ENCODE results near the gene RAP1GAP2.

DNA sequence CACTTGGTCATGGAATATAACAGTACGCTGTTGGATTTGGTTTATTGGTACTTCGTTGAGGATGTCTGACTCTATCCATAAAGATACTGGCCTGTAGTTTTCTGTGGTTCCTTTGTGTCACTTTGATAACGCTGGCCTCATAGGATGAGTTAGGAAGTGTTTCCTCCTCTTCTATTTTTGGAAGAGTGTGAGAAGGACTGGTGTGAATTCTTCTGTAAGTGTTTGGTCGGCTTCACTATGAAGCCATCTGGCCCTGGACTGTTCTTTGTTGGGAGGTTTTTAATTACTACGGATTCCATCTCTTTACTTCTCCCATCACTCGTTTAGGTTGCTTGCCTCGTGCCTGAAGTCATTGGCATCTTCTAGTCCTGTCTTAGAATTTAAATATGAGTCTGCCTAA, 149.9 kb downstream of the RAP1GAP2 start:
- TF ChIP-seq CTCF (IDR thresholded peaks at IDR 0.05) (no peak), POLR2A (IDR thresholded peaks at IDR 0.05) (no peak), POLR2AphosphoS5 (IDR thresholded peaks at IDR 0.05) (no peak), EP300 (IDR thresholded peaks at IDR 0.05) (no peak)

Measured in sigmoid colon (tissue), 4 donors.